Astrocyte (in vitro differentiated cells and primary cell): ENCODE results near the gene DDT.
"Not testable (repeated sequence)": the region's sequence is repeated elsewhere in the genome, so short reads cannot be mapped to it uniquely, and the experiment has no call there.

Experiments
- CTCF ChIP-seq: IDR thresholded peaks from 2 replicates; pipeline ENCODE4 v1.5.1; 2011; ENCODE audit warnings: low read depth, mild to moderate bottlenecking, inconsistent platforms, low read length, moderate library complexity; ENCODE audit not compliant: insufficient read depth
- EZH2 ChIP-seq: IDR thresholded peaks from 2 replicates; pipeline ENCODE4 v1.6.1; 2012; ENCODE audit warnings: mild to moderate bottlenecking, low read length, inconsistent platforms; ENCODE audit not compliant: insufficient read depth

- not testable (repeated sequence) for TF ChIP-seq CTCF, EZH2
These were observed 6.3 kb upstream of the DDT start for GRCh38 chr22:23980567-23980966.
